Adrenal gland (tissue), 5 donors: Measurements from ENCODE around the gene SLC15A4.

Source experiments
- POLR2A ChIP-seq, 2 donors: fragments of 450-650 bp; IDR thresholded peaks; one replicate each; pipeline ENCODE4 v1.6.1; 2017; ENCODE audit warnings: antibody characterized with exemption in 2 of 2, mild to moderate bottlenecking in 2 of 2, moderate library complexity in 1 of 2
- TF ChIP-seq, protein P1 (sequence below), 6 experiments: fragments of 450-650 bp in 4 of 6; fragments of 200-600 bp in 2 of 6; sonication (generic) in 1 of 6; IDR thresholded peaks; 1 replicate in 5 of 6; 2 replicates in 1 of 6; pipeline versions ENCODE4 v1.5.1 to v1.8.0; 2016 to 2021; ENCODE audit warnings: antibody characterized with exemption in 6 of 6, mild to moderate bottlenecking in 2 of 6, moderate library complexity in 1 of 6
- donor health status: DM: no; HTN: no; CAD: no.

DNA sequence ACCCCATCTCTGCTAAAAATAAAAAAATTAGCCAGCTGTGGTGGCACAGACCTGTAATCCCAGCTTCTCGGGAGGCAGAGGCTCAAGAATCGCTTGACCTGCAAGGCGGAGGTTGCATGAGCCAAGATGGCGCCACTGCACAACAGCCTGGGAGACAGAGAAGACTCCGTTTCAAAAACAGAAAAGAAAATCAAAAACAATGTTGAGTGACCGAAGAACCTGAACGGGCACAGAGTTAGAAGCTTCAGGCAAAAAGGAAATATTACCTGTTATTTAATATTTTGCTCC is 33.0 kb upstream of the SLC15A4 start:
- TF ChIP-seq, protein P1, sequence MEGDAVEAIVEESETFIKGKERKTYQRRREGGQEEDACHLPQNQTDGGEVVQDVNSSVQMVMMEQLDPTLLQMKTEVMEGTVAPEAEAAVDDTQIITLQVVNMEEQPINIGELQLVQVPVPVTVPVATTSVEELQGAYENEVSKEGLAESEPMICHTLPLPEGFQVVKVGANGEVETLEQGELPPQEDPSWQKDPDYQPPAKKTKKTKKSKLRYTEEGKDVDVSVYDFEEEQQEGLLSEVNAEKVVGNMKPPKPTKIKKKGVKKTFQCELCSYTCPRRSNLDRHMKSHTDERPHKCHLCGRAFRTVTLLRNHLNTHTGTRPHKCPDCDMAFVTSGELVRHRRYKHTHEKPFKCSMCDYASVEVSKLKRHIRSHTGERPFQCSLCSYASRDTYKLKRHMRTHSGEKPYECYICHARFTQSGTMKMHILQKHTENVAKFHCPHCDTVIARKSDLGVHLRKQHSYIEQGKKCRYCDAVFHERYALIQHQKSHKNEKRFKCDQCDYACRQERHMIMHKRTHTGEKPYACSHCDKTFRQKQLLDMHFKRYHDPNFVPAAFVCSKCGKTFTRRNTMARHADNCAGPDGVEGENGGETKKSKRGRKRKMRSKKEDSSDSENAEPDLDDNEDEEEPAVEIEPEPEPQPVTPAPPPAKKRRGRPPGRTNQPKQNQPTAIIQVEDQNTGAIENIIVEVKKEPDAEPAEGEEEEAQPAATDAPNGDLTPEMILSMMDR (IDR thresholded peaks at IDR 0.05), result no peak
- no peak for TF ChIP-seq POLR2A (IDR thresholded peaks at IDR 0.05)
